Stromal cell of bone marrow (primary cell): ENCODE data around the gene ZNF500.

ENCODE experiments used
- DNase-seq: peaks from one replicate; pipeline ENCODE4 v3.0.0-alpha.2; 2012; ENCODE audit warnings: low read depth

The ZNF500 gene

DNA sequence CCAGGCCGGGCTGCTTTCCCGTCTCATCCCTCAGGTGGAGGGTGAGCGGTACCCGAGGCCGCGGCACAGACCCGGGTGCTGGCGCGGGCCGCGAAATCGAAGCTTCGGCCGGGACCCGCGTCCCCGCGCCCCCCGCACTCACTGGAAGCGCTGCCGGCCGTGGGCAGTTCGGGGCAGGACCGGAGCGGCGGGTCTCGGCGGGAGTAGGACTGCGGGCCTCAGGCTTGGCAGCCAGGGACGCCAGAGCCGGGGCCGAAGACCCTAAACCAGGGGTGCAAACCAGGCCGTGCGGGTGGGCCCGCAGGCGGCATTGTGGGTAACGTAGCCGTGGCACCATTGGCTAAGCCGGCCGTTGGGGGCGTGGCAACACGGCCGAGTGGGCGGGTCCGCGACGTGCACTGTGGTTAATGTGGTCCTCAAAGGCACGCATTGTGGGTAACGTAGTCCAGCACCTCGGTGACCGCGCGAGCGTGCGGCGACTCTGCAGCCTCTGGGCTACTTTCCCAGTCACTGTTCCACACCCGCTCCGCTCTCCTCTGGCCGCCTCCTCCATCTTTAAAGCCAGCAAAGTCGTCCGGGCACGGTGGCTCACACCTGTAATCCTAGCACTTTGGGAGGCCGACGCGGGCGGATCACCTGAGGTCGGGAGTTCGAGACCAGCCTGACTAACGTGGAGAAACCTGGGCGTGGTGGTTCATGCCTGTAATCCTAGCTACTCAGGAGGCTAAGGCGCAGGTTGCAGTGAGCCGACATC, at the start of gene ZNF500:
ZNF500 (minus strand) TSS at position 288 of the 754 bp plus-strand sequence. CDS start 1,184 bp downstream, outside the sequence.
- peak; percentile 91 for DNase-seq

DNA sequence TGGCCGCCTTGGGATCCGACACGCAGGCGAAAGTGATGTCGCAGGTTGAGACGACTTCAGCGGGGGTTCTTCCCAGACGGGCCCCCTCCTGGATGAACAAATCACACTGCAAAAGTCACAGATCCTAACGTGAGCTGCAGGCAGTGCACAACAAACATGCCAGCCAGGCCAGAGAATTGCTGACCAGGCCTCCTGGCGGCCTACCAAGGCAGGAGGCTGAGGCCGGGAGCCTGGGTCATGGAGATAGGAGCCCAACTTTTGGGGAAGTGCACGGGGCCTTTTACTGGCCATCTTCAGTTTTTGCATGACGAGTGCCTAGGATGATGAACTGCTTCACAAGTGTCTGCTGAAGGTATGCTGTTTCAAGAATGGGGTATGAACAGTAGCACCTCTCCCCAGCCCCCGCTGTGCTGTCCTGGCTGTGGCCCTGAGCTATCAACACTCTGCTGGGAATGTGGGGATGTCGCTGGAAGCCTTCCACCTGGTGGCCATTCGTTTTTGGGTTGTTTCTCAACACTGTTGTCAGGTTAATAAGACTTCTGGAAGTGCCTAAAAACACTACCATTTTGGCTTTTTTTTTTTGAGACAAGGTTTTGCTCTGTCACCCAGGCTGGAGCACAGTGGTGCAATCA, 47.7 kb upstream of the ZNF500 start:
- no peak for DNase-seq

DNA sequence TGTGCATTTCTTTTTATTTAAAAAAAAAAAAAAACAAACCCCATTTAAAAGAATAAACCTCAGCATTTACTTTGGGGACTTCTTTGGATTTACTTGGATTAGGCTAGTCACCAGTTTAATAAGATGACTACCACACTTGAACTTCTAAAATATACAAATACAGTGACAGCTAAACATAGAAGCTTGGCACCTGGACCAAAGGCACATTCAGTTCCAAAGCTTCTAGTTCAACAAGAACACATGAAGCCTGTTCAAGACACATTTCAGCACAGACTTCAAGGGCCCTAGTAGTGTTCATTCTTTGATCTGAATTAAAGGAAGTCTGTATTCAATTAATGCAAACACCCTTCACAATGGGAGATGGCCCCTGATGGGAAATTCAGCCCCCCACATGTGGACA, 47.1 kb upstream of the ZNF500 start:
- DNase-seq: no peak

DNA sequence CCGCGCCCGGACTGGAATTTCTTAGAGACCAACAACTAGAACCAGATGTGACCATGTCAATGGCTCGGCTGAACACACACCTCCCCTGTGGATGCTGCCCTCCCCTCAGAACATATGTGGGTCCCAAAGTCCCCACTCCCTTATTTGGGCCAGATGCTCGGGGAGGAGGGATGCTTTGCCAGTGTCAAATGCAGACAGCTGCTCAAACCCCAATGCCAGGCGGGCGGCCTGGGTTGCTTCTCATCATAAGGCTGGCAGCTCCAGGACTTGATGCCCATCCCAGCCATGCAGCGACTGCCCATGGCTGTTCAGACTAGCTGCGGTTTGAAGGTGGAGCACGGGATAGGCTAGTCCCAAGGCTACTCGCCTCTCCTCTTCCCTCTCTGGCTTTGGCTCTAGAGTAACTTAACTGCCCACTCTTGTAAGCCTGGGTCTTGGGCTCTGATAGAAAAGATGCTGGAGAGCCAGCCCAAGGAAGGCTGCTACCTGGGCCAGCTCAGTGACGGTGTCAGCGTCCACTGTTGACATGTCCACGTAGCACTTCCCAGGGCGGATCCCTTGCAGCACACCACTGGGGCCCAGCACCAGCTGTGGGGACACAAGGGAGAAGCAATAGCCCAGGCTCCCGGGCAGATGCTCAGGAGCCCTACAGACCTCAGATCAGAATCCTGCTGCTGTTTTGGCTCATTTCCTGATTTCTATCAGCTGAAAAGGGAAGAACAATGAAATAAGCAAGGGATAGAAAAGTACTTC, 46.5 kb upstream of the ZNF500 start:
- no peak for DNase-seq

DNA sequence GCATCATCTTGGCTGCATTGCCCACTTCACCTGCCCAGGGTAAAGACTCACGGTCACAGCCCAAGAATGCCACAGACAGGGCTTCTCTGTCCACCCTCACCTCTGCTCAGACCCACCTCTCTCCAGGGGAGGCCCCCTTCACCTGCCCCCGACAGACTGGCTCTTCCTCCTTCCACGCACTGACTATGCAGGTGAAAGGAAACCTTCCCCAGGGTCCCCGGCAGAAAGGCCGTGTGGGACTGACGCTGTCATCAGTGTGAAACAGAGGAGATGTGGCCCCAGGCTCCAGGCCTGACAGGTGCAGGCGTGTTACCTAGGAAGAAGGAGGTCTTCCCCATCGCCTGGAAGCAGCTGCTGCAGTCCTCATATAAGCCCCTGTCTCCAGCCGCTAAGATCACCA, 44.8 kb upstream of the ZNF500 start:
- DNase-seq: no peak

DNA sequence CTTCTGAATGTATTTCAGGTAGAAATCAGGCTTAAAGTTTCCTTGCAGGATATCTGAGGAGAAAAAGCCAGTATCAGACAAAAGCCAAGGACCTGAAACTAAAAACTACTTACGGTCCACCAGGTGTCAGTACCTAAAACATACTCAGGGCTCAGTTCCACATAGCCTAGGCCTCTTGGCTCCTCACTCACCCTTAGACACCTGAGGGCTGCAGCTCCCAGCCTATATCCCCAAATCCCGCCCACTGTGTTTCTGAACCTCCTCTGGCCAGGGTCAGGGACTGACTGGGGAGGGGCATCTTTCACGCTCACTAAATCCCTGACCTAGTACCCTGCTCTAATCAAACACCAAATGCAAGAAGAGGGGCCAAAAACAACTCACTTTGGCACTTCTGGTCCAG, 44.3 kb upstream of the ZNF500 start:
- DNase-seq: no peak

DNA sequence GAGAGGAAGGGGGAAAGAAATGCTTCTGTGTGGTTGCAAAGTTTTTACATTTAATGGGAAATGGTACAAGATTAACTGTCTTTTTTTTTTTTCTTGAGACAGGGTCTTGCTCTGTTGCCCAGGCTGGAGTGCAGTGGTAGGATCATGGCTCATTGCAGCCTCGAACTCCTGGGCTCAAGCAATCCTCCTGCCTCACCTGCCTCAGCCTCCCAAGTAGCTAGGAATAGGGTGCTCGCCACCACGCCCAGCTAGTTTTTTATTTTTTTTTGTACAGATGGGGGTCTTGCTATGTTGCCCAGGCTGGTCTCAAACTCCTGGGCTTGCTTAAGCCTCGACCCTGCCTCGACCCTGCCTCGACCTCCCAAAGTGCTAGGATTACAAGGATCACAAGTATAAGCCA, 39.3 kb upstream of the ZNF500 start:
- no peak for DNase-seq

DNA sequence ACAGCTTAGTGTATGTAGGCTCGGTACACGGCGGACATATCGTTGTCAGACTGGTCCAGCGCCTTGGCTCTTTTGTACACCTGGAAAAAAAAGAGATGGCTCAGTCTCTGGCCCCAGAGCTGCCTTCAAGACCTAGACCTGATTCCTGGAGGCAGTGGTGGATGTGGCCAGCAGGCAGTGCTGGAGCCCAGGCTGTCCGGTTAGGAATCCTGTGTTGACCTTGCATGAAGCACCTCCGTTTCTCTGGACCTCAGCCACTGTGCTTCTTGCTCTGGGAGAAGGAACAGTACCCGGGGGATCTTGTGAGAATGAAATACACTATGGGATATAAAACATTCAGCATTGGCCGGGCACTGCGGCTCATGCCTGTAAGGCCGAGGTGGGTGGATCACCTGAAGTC, 38.3 kb upstream of the ZNF500 start:
- no peak for DNase-seq

DNA sequence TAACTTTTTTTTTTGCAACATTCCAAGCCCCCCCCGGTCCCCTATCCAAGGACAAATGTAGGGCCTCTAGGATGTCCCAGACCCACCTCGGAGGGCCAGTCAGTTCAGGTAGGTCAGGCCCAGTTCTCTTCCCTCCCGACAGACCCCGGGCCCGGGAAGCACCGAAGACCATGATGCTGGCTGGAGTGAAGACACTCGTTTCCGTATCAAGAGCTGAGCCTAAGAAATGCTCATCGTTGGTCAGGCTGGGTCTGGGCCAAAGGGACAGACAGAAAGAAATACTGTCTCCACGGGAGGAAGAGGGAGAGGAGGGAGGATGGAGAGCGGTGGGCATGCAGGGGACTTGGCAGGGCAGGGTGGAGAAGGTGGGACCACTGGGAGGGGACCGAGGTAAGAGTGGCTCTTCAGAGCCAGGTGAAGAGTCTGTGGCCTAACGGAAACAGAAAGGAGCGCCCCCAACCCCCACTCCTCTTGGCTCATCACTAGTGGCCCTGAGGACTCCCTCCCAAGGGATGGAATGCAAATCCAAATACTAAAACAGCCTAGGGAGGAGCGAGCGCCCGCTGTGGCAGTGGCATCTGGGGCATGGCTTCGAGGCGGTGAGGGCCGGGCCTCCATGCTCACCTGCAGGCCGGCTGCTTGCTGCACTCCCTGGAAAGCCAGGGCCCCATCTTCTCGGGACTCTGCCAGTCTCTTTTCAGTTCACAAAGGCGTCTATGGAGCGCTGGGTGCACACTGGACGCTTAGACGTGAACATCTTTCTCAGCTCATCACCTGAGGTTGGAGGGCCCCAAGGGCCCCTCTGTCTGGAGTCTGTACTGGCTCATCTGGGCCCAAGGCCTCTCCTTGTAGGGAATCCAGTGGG, 37.2 kb upstream of the ZNF500 start:
- DNase-seq: no peak

DNA sequence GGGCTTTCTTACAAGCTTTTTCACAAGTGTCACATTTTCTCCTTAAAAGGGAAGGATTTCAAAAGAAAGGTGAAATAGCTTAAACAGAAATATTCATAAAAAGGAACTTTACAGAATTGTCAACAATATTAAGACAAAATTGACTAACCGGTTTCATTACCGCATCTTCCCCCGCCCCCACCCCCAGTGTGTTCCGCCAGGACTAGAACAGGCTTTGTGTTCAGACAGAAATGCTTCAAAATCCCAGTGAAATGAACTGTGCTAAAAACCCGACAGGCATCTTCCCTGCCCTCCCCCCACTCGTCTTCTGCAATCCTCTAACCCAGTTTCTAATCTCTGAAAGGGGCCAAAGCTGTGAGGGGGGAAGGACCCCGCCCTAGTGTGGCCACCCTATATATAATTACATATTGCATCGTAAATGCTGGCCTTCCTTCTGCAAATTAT, 36.5 kb upstream of the ZNF500 start:
- no peak for DNase-seq

DNA sequence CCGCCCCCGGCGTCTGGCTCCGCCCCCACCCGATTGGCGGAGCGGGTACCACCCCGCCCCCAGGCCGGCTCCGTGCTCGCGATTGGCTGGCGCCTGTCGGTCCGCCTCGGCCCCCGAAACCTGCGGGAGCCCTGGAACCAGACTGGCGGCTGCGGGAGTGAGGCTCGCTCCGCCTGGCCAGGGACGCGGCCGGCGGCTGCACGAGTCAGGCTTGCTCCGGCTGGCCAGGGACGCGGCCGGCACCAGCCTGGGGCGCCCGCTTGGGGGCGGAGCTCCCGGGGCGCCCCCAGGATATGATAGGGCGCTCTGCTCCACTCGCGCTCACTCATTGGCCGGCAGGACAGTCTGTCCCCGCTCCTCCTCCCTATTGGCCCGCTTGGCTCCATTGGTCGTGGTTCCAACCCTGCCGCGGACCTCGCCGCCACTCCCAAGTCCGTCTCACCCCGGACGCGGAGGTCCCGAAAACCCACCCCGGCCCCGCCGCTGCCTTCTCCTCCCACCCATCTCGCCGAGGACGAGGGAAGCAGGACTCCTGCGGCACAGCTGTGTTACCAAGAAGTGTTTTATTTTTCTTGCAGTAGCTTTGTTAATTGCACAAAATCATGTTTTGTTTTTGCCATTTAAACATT, 35.8 kb upstream of the ZNF500 start:
- DNase-seq: peak; percentile 88

DNA sequence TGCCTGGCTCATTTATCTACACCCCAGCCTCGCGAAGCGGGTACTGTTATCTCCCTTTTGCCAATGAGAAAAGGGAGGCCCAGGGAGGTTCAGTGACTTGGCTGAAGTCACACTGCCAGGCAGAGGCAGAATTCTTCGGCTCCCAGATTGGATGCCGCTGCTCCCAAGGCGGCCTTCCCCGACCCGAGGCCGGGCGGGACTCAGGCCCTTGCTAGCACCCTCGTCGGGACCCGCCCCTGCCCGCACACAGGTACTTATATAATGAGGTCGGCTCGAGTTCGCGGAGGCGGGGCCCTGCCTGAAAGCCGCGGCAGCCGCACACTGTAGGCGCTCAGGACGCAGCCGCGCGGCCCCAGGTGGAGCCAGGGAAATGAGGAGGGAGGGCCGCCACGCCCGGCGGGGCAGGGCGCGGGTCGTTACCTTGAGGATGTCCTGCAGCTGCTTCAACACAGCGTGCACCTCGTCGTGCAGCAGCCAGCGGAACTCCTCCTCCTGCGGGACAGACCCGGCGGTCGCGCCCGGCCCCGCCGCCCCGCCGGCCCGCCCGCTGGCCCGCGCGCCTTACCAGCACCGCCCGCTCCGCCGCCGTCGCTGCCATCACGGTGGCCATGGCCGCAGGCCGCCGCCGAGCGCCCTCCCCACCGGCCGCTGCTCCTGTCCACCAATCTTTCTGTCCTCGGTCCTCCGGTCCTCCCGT, 35.1 kb upstream of the ZNF500 start, which contains the start of gene ROGDI:
ROGDI (minus strand) TSS at position 672 of the 697 bp plus-strand sequence; CDS start at position 610, 62 bp downstream.
- DNase-seq: peak; percentile 19

DNA sequence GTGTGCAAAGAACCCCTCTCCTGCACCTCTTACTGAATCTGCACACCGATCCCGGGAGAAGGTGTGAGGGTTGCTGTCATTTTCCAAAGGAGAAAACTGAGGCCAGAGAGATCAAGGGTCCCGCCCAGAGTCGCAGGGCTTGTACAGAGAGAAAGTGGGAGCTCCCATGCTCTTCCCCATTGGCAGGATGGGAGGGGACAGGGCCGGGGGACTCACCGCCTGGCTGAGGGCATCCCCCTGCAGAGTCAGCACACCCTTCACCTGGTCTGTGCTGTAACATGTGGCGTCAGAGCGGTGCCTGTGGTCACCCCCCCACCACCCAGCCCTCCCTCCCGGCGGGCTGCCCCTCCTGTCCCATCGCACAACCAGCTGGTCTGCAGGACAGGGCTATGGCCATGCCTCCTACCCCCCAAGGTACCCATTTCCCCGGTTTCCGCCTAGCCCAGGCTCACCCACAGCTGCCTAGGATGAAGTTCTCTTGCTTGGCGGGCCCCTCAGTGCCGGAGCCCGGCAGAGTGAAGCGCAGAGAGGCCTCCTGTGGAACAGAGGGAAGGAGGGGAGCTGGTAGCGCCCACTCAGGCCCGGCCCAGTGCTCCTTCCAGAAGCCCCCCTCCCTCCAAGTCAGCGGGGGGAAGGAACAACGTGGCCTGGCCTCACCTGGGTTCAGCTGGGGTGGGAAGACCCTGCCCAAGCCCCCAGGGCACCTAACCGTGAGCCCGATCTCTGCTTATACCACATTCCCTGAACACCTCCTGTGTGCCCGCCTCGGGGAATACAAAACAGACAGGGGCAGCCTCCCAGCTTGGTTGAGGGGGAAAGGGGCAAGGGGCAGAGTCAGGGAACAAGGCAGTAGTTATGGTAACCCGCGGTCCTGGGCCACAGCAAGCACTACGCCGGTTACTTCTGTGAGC, 34.3 kb upstream of the ZNF500 start:
- DNase-seq: no peak

DNA sequence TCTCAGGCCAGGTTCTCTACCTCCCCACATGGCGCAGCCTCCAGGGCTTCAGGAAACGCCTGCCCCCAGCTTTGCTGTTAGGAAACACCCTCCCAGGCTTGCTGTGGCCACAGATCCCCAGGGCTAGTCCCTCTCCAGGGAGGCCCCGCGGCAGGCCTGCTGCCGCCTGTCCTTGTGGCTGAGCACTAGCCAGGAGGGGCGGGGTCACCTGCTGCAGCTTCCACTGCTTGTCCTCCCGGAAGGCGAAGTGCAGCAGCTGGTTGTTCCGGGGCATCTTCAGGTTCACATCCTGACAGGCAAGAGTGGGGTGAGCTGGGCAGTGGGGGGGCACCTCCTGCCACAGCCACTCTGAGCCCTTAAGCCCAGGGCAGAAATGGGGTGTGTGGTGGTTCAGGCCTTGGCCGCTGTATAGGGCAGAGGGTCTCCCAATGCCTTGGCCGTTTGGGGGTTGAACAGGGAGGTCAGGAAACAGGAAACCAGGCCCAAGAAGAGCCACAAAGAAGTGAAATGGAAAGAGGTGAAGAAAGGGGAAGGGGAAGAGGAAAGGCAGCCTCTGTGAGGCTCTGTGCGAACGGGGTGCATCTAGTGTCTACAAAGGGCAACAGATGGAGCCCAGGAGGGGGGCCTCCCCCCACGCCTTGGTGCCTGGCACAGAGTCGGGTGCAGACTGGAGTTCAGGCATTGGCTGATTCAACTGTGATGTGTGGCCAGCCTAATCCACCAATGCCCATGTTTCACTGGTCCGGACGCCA, 33.5 kb upstream of the ZNF500 start:
- no peak for DNase-seq

DNA sequence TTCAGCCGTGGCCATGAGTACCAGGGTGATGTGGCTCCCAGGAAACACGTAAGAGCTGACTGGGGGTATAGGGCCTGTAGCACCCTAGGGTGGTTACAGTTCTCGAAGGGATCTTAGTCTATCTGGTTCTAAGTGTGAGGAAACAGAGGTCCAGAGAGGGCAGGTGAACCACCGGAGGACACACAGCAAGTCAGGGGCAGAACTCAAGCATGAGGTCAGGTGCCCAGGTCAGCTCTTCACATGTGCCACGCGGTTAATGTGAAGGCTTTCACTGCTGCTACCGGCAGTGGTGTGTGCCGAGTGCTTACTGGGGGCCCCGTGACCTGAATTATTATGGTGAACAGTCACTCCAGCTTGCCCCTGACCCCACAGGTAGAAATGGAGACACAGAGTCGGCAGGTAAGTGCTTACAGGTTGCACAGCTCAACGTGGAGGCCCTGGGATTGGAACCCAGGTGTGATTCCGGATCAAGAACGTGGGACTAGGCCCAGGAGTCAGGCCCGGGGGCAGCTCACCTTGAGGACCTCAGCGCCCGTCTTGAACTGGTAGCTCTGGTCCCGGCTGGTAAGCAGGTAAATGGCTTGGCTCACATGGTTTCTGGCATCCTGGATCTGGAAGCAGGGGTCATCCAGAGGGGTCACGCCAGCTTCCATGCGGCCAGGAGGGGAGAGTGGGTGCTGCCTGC, 32.4 kb upstream of the ZNF500 start:
- no peak for DNase-seq

DNA sequence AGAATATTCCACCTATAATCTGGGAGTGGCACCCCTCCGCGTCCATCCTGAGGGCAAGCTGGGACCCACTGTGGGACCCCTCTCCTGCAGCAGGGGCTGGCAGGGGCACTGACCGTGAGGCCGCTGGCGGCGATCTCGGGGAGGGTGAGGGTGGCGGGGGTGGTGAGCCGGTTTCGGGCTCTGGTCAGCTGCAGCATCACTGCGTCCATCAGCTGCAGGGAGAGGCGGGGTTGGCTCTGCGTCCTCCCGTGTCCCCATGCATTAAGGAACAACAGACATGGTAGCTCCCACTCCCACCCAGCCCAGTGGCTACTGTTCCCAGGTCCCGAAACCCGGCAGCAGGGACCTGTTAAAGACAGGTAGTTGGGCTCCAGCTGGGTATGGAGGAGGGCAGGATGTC, 31.5 kb upstream of the ZNF500 start:
- DNase-seq: no peak

DNA sequence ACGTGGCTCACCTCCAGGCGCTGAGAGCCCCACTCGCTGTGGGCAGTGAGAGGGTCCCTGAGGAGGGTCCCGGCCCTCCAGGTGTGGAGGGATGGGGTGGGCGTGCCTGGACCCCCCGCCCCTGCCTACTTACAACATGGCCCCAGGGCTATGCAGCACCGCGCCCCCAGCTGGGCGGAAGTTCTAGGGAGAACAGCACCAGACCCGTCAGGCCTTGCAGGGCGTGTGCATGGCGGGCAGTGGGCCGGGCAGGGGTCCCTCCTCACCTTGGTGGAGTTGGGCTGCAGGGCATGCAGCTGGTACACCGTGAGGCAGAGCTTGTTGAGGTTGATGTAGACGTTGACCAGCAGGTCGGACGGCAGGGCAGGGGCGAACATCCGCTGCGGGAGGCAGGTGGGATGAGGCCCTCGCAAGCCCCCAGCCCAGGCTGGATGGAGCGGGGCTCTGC, 30.9 kb upstream of the ZNF500 start:
- DNase-seq: no peak
